B cell (primary cell): ENCODE results near the gene TNFRSF1A.

ENCODE experiments used
- CTCF ChIP-seq: fragments of 200-600 bp; IDR thresholded peaks from one replicate; pipeline ENCODE4 v1.8.0; 2022; ENCODE audit warnings: antibody characterized with exemption, mild to moderate bottlenecking
- EZH2 ChIP-seq: IDR thresholded peaks from 2 replicates; pipeline ENCODE4 v1.6.1; 2012; ENCODE audit warnings: borderline replicate concordance, low read depth, mild to moderate bottlenecking, moderate library complexity, low read length; ENCODE audit not compliant: insufficient read depth, poor library complexity, severe bottlenecking

- TF ChIP-seq CTCF, result no peak
- TF ChIP-seq EZH2, result no peak
Observed at GRCh38 chr12:6369916-6370575, 28.2 kb upstream of the TNFRSF1A start.
